ENCODE results near the gene MAEA. TPM values are rescaled to one million over a fixed set of nuclear protein-coding genes. Genes with fewer than 3 reads are reported as not detected.

The MAEA gene
- total and polyA plus RNA-seq, 9 of the 15 experiments (the other 6 are each of a cell fraction or from before 2014, with no cell fraction given): 2.1 to 86.5 (median 45.0) TPM

DNA sequence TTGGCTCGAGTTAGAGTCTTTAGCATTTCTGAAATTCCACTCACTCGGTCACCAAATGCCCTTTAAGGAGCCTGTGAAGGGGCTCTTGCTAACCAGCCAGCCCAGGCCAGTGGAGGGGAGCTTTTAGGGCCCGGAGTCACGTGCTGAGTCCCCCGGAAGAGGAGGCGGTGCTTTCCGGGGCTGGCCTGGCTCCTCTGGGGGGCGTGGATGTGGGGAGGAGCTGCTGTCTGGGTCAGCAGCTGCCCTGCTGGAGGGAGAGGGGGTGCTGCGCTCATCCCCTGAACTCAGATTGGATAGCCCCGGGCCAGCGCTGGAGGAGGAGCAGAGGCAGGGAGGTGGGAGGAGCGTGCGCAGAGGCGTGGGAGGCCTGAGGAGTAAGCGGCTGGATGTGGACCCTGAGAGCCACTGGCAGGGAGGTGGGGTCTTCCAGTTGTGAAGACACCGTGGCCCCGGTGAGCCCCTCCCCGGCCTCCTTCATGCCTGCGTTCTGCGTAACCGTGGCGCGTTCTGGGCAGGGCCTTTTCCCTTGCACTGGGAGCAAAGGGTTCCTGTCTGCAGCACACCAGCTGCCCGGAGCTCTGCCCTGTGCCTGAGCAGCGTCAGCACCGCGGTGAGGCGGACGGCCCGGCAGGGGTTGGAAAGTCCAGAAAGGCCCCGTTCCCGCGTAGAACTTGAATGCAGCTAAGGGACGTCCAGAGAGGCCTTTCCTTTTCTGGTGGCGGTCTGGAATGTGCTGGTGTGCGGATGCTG is 19.7 kb downstream of the MAEA start:
- DNase-seq (ENCODE audit: extremely low read depth in 1 of 4, low spot score in 3 of 4) (peak; percentile 85 to 90 (median 88)), FAIRE-seq (peak; percentile 86), ATAC-seq (peak; percentile 99)
- Histone ChIP-seq H3K9ac (ENCODE audit: insufficient read depth in 1 of 2, low read depth in 2 of 2, low read length in 2 of 2) (peak overlapping the region; percentile 34 to 37), H3K27me3 (ENCODE audit: control insufficient read depth in 2 of 2, insufficient read depth in 2 of 2, low read length in 2 of 2) (no peaks in the 10 kb centered on the region; a peak in 1 of 5 replicates), H3K4me3 (no peak overlapping the region; the same call in 1 of the 2 replicates), H4K20me1 (replicated peaks; ENCODE audit: control insufficient read depth, insufficient read depth, low read length) (peaks cover 12% of the 10 kb centered on the region), H3K9me3 (replicated peaks; ENCODE audit: control insufficient read depth, insufficient read depth, low read depth, low read length) (no peaks in the 10 kb centered on the region), H3K9me1 (ENCODE audit: control insufficient read depth, insufficient read depth, low read length) (no peaks in the 10 kb centered on the region), H3K4me2 (ENCODE audit: insufficient read depth, low read length) (peak overlapping the region; percentile 28), H3K79me2 (ENCODE audit: control insufficient read depth, insufficient read depth, low read length) (peaks cover 74% of the 10 kb centered on the region), H2AFZ (ENCODE audit: low read depth, low read length) (peak overlapping the region; percentile 29; the same call in 1 of the 2 replicates), H3K36me3 (ENCODE audit: control insufficient read depth, insufficient read depth, low read length) (peaks cover 56% of the 10 kb centered on the region; the same call in 2 of the 3 replicates), H3K27ac (ENCODE audit: extremely low read depth, low read depth, low read length) (peak overlapping the region; percentile 59; the same call in 2 of the 3 replicates), H3K4me1 (replicated peaks in 1 of 2; ENCODE audit: control insufficient read depth in 2 of 2, insufficient read depth in 2 of 2, low read length in 2 of 2) (peaks cover 4 to 44% of the 10 kb centered on the region in 2 experiments; a peak in 4 of 5 replicates)
- in situ Hi-C loops (cut with MboI): no loop called here
- intact Hi-C loops (cut with micrococcal nuclease): no loop called here
- WGBS (ENCODE audit: insufficient coverage, low coverage, missing lambda C conversion rate): 37% methylated on average over 24 of the region's 36 CpGs
- no TSS peak for BruUV-seq (replicated peaks)
- CTCF ChIA-PET (ENCODE audit: low intra/inter-chr PET ratio): no interaction called here
- POLR2A ChIA-PET: interaction anchor here (0.8 to 2.2 kb wide), 7 partner anchors 9 to 611 kb away, joined by 3 to 11 read pairs (median 4); partner anchors contain the start of gene MAEA
- TF ChIP-seq KDM1A (IDR thresholded peaks at IDR 0.05): no peak
- TF ChIP-seq, protein P1, sequence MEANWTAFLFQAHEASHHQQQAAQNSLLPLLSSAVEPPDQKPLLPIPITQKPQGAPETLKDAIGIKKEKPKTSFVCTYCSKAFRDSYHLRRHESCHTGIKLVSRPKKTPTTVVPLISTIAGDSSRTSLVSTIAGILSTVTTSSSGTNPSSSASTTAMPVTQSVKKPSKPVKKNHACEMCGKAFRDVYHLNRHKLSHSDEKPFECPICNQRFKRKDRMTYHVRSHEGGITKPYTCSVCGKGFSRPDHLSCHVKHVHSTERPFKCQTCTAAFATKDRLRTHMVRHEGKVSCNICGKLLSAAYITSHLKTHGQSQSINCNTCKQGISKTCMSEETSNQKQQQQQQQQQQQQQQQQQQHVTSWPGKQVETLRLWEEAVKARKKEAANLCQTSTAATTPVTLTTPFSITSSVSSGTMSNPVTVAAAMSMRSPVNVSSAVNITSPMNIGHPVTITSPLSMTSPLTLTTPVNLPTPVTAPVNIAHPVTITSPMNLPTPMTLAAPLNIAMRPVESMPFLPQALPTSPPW (CRISPR knock-in tag; IDR thresholded peaks at IDR 0.05): peak; percentile 49
- TF ChIP-seq BHLHE40 (IDR thresholded peaks at IDR 0.05; ENCODE audit: low read length): peak; percentile 87
- no peak for TF ChIP-seq TCF15 (CRISPR knock-in tag; IDR thresholded peaks at IDR 0.05)
- TF ChIP-seq BDP1 (IDR thresholded peaks at IDR 0.05; ENCODE audit: insufficient read depth, insufficient read length): no peak
- peak; percentile 60; the same call in 1 of the 2 replicates for TF ChIP-seq ZBTB7A (IDR thresholded peaks at IDR 0.05; ENCODE audit: borderline replicate concordance, control insufficient read depth, low read depth, low read length)
- TF ChIP-seq ELF2 (CRISPR knock-in tag; IDR thresholded peaks at IDR 0.05): no peak
- TF ChIP-seq, protein P2, sequence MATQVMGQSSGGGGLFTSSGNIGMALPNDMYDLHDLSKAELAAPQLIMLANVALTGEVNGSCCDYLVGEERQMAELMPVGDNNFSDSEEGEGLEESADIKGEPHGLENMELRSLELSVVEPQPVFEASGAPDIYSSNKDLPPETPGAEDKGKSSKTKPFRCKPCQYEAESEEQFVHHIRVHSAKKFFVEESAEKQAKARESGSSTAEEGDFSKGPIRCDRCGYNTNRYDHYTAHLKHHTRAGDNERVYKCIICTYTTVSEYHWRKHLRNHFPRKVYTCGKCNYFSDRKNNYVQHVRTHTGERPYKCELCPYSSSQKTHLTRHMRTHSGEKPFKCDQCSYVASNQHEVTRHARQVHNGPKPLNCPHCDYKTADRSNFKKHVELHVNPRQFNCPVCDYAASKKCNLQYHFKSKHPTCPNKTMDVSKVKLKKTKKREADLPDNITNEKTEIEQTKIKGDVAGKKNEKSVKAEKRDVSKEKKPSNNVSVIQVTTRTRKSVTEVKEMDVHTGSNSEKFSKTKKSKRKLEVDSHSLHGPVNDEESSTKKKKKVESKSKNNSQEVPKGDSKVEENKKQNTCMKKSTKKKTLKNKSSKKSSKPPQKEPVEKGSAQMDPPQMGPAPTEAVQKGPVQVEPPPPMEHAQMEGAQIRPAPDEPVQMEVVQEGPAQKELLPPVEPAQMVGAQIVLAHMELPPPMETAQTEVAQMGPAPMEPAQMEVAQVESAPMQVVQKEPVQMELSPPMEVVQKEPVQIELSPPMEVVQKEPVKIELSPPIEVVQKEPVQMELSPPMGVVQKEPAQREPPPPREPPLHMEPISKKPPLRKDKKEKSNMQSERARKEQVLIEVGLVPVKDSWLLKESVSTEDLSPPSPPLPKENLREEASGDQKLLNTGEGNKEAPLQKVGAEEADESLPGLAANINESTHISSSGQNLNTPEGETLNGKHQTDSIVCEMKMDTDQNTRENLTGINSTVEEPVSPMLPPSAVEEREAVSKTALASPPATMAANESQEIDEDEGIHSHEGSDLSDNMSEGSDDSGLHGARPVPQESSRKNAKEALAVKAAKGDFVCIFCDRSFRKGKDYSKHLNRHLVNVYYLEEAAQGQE (IDR thresholded peaks at IDR 0.05; ENCODE audit: borderline replicate concordance): peak; percentile 22; the same call in 1 of the 2 replicates
- TF ChIP-seq, protein P2 (CRISPR knock-in tag; IDR thresholded peaks at IDR 0.05; ENCODE audit: low read depth): no peak
